NT2/D1 (cell line): Measurements from ENCODE around the gene PARM1.

Source experiments
- SUZ12 ChIP-seq: IDR thresholded peaks from 2 replicates; pipeline ENCODE4 v1.6.1; 2011; ENCODE audit not compliant: insufficient read length, insufficient read depth; ENCODE audit errors: extremely low read depth
- YY1 ChIP-seq: IDR thresholded peaks from 2 replicates; pipeline ENCODE4 v1.6.1; 2011; ENCODE audit not compliant: insufficient read length, insufficient read depth
- ZNF274 ChIP-seq: IDR thresholded peaks from 2 replicates; pipeline ENCODE4 v1.6.1; 2011; ENCODE audit warnings: mild to moderate bottlenecking, low read depth, low read length

DNA sequence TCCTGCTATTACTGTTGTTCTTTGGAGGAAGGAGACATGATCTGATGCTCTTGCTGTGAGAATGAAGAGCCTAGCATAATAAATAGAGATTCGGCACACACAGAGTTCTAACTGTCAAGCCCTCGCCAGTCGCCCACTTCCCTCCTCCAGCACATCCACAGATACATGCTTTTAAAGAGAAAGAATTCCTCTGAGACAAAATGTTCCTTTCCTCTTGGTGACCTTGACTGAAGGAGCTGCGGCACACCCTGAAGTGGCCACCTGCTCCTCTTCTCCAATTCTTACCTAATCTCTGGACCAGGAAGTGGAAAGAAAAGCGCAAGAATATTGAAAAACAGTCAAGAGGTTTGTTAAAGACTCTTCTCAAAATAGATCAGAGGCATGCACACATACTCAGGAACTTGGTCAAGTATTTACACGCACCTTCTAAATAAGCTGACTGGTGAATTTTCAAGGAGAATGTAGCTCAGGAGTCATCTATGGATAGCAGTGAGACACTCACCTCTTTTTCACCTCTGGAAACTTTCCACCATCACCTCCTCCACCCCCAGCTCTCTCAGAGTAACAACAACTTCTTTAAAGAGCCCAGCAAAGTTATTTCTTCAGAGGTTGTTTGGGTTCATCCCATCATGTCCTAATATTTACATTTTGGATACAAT lies 95.4 kb downstream of the PARM1 start:
- TF ChIP-seq ZNF274, result no peak
- TF ChIP-seq YY1, result no peak
- no peak for TF ChIP-seq SUZ12
